Liver (tissue), 9 donors: Measurements from ENCODE around the gene FGF11. TPM values are rescaled to one million over a fixed set of nuclear protein-coding genes. Genes with fewer than 3 reads are reported as not detected.

Source experiments
- DNase-seq: peaks from one replicate; pipeline ENCODE4 v3.0.0-alpha.2; 2017; ENCODE audit warnings: low spot score
- H3K27ac ChIP-seq, 2 donors: one replicate each; pipeline ENCODE4 v1.7.0; 2013; ENCODE audit warnings: inconsistent platforms in 2 of 2, low read length in 2 of 2, control low read depth in 1 of 2, low read depth in 1 of 2, mild to moderate bottlenecking in 1 of 2
- H3K27me3 ChIP-seq, 4 donors: one replicate each; pipeline versions ENCODE4 v1.6.1 to v1.7.0; 2013; ENCODE audit warnings: low read length in 3 of 4, inconsistent platforms in 1 of 4, mild to moderate bottlenecking in 1 of 4, moderate library complexity in 1 of 4; ENCODE audit not compliant: control insufficient read depth in 4 of 4, insufficient read depth in 4 of 4
- H3K36me3 ChIP-seq, 4 donors: one replicate each; pipeline versions ENCODE4 v1.6.1 to v1.7.0; 2013; ENCODE audit warnings: low read length in 3 of 4, mild to moderate bottlenecking in 3 of 4, low read depth in 1 of 4, moderate library complexity in 1 of 4; ENCODE audit not compliant: control insufficient read depth in 4 of 4, insufficient read depth in 3 of 4
- H3K4me1 ChIP-seq, 4 donors: one replicate each; pipeline versions ENCODE4 v1.6.1 to v1.7.0; 2013; ENCODE audit warnings: low read length in 3 of 4, mild to moderate bottlenecking in 3 of 4, moderate library complexity in 1 of 4; ENCODE audit not compliant: control insufficient read depth in 4 of 4, insufficient read depth in 4 of 4
- H3K4me3 ChIP-seq, 3 donors: one replicate each; pipeline versions ENCODE4 v1.6.1 to v1.7.0; 2013; ENCODE audit warnings: low read length in 3 of 3, control low read depth in 1 of 3, low read depth in 1 of 3, mild to moderate bottlenecking in 1 of 3
- H3K9ac ChIP-seq, 2 donors: one replicate each; pipeline ENCODE4 v1.7.0; 2013; ENCODE audit warnings: low read length in 2 of 2, mild to moderate bottlenecking in 2 of 2, moderate library complexity in 2 of 2, control low read depth in 1 of 2, low read depth in 1 of 2
- H3K9me3 ChIP-seq, 4 donors: one replicate each; pipeline versions ENCODE4 v1.6.1 to v1.7.0; 2013; ENCODE audit warnings: low read length in 3 of 4; ENCODE audit not compliant: control insufficient read depth in 4 of 4
- EGR1 ChIP-seq, 2 donors: IDR thresholded peaks; 2 replicates each; pipeline ENCODE4 v1.6.1; 2016 to 2018; ENCODE audit warnings: antibody characterized with exemption in 2 of 2, low read depth in 2 of 2
- FOXA1 ChIP-seq: IDR thresholded peaks from 2 replicates; pipeline ENCODE4 v1.6.1; 2016; ENCODE audit warnings: antibody characterized with exemption
- FOXA2 ChIP-seq: IDR thresholded peaks from 2 replicates; pipeline ENCODE4 v1.6.1; 2016; ENCODE audit warnings: antibody characterized with exemption
- GABPA ChIP-seq, 2 donors: IDR thresholded peaks in 1 of 2; conservative IDR thresholded peaks in 1 of 2; 2 replicates each; pipeline ENCODE4 v1.6.1; 2016; ENCODE audit warnings: antibody characterized with exemption in 2 of 2, mild to moderate bottlenecking in 1 of 2, moderate library complexity in 1 of 2
- HNF4A ChIP-seq, 2 donors: conservative IDR thresholded peaks; 2 replicates each; pipeline ENCODE4 v1.6.1; 2016; ENCODE audit warnings: antibody characterized with exemption in 2 of 2, mild to moderate bottlenecking in 2 of 2
- HNF4G ChIP-seq: IDR thresholded peaks from 2 replicates; pipeline ENCODE4 v1.6.1; 2016; ENCODE audit warnings: antibody characterized with exemption
- JUND ChIP-seq, 2 donors: IDR thresholded peaks; 2 replicates each; pipeline ENCODE4 v1.6.1; 2016; ENCODE audit warnings: antibody characterized with exemption in 2 of 2
- NR2F2 ChIP-seq: IDR thresholded peaks from 2 replicates; pipeline ENCODE4 v1.6.1; 2016; ENCODE audit warnings: antibody characterized with exemption
- SP1 ChIP-seq: IDR thresholded peaks from 2 replicates; pipeline ENCODE4 v1.6.1; 2018; ENCODE audit warnings: antibody characterized with exemption, mild to moderate bottlenecking
- TAF1 ChIP-seq: conservative IDR thresholded peaks from 2 replicates; pipeline ENCODE4 v1.6.1; 2016; ENCODE audit warnings: antibody characterized with exemption, mild to moderate bottlenecking
- YY1 ChIP-seq: IDR thresholded peaks from 2 replicates; pipeline ENCODE4 v1.6.1; 2016; ENCODE audit warnings: antibody characterized with exemption, mild to moderate bottlenecking
- WGBS: extraction: QIAGEN DNeasy Blood & Tissue Kit; methylation state at CpG from one replicate; pipeline ENCODE4 v1.1.7; 2013; 5-methylcytosine and 5-hydroxymethylcytosine counted together
- polyA plus RNA-seq, 2 donors: library from polyadenylated mRNA; stranded (reverse) in 1 of 2; unstranded in 1 of 2; fragments of 200-250 nt in 1 of 2; fragments of >200 nt in 1 of 2; fragmentation: Nextera tagmentation in 1 of 2; extraction: Ambion mirVana in 1 of 2; gene quantifications; one replicate each; pipeline versions ENCODE4 v1.2.1 to v1.2.3, GENCODE V29; 2013 to 2015
- total RNA-seq, 2 donors: library from RNA; depleted of rRNA; stranded (reverse); fragments of >200 nt; gene quantifications; one replicate each; pipeline ENCODE4 v1.2.3, GENCODE V29; 2014
- TF ChIP-seq, protein P1 (sequence below): fragments of 150-350 bp; IDR thresholded peaks from 2 replicates; pipeline ENCODE4 v1.5.1; 2017; ENCODE audit warnings: improper control_type of control experiment, low read depth, low read length; ENCODE audit not compliant: missing input control
- TF ChIP-seq, protein P2 (sequence below): IDR thresholded peaks from 2 replicates; pipeline ENCODE4 v1.6.1; 2016; ENCODE audit warnings: antibody characterized with exemption, mild to moderate bottlenecking
- TF ChIP-seq, protein P3 (sequence below): IDR thresholded peaks from 2 replicates; pipeline ENCODE4 v1.6.1; 2016; ENCODE audit warnings: antibody characterized with exemption
- TF ChIP-seq, protein P4 (sequence below): IDR thresholded peaks from 2 replicates; pipeline ENCODE4 v1.6.1; 2016; ENCODE audit warnings: antibody characterized with exemption
- donor health status: healthy.
- donor health status: healthy.
- donor health status: healthy.
- donor health status: healthy.
- donor health status: healthy.

The FGF11 gene
- total and polyA plus RNA-seq, 4 donors: 0.17 to 0.25 (median 0.20) TPM

DNA sequence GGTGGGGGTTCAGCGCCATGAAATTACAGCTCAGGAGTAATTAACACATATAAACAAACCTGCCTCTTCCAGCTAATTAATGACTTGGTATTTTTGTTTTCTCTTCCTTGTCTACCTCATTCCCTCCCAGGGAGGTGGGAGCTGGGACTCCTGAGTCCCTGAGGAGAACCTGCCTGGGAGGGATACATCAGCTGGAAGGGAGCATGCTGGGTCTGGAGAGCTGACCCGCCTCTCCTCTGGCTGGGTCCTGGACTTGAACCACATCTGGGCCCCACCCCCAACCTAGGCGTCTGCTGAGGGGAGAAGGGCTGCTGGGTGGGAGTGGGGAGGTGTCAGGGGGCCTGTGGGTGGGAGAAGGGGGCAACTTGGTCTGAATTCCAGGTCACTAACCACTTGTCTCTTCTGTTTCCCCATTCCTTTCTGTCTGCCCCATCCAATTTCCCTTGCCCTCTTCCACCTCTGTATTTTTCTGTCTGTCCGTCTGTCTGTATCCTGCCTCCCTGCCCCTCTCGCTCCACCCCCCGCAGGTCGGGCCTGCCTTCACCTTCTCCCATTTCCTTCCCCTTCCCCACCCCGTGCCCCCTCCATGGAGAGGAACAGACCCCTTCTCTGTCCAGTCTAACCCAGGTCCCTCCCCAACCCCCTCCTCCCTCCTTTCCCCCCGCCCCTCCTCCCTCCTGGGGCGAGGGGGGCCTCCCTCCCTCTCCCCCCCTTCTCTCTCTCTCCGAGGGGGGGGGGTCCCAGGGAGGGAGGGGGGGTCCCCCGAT, 31.6 kb upstream of the FGF11 start, which contains the start of gene NLGN2:
NLGN2 (plus strand) TSS at position 361 of the 767 bp plus-strand sequence. CDS start 411 bp downstream, outside the sequence.
- no peaks in the 10 kb centered on the region for H3K9me3 ChIP-seq
- TF ChIP-seq NR2F2 (no peak), YY1 (no peak), TAF1 (no peak), FOXA2 (no peak), HNF4G (no peak), FOXA1 (no peak), EGR1 (IDR thresholded peaks at IDR 0.05; ENCODE audit: low read depth in 2 of 2) (no peak), GABPA (IDR thresholded peaks at IDR 0.05 in 1 of 2, conservative IDR thresholded peaks at IDR 0.05 in 1 of 2) (no peak)
- TF ChIP-seq, protein P1, sequence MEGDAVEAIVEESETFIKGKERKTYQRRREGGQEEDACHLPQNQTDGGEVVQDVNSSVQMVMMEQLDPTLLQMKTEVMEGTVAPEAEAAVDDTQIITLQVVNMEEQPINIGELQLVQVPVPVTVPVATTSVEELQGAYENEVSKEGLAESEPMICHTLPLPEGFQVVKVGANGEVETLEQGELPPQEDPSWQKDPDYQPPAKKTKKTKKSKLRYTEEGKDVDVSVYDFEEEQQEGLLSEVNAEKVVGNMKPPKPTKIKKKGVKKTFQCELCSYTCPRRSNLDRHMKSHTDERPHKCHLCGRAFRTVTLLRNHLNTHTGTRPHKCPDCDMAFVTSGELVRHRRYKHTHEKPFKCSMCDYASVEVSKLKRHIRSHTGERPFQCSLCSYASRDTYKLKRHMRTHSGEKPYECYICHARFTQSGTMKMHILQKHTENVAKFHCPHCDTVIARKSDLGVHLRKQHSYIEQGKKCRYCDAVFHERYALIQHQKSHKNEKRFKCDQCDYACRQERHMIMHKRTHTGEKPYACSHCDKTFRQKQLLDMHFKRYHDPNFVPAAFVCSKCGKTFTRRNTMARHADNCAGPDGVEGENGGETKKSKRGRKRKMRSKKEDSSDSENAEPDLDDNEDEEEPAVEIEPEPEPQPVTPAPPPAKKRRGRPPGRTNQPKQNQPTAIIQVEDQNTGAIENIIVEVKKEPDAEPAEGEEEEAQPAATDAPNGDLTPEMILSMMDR: no peak
- TF ChIP-seq, protein P2, sequence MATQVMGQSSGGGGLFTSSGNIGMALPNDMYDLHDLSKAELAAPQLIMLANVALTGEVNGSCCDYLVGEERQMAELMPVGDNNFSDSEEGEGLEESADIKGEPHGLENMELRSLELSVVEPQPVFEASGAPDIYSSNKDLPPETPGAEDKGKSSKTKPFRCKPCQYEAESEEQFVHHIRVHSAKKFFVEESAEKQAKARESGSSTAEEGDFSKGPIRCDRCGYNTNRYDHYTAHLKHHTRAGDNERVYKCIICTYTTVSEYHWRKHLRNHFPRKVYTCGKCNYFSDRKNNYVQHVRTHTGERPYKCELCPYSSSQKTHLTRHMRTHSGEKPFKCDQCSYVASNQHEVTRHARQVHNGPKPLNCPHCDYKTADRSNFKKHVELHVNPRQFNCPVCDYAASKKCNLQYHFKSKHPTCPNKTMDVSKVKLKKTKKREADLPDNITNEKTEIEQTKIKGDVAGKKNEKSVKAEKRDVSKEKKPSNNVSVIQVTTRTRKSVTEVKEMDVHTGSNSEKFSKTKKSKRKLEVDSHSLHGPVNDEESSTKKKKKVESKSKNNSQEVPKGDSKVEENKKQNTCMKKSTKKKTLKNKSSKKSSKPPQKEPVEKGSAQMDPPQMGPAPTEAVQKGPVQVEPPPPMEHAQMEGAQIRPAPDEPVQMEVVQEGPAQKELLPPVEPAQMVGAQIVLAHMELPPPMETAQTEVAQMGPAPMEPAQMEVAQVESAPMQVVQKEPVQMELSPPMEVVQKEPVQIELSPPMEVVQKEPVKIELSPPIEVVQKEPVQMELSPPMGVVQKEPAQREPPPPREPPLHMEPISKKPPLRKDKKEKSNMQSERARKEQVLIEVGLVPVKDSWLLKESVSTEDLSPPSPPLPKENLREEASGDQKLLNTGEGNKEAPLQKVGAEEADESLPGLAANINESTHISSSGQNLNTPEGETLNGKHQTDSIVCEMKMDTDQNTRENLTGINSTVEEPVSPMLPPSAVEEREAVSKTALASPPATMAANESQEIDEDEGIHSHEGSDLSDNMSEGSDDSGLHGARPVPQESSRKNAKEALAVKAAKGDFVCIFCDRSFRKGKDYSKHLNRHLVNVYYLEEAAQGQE: no peak
- no peak within 1 kb of the TSS for H3K27ac ChIP-seq
- H3K27me3 ChIP-seq: no peaks in the 10 kb centered on the region
- H3K36me3 ChIP-seq: no peaks in the 10 kb centered on the region
- peaks cover 4 to 7% (median 6%) of the 10 kb centered on the region in 4 donors for H3K4me1 ChIP-seq
- H3K4me3 ChIP-seq: no peak within 1 kb of the TSS
- no peak for DNase-seq
- 55% methylated on average over 11 of the region's 12 CpGs for WGBS
- H3K9ac ChIP-seq: no peak within 1 kb of the TSS

DNA sequence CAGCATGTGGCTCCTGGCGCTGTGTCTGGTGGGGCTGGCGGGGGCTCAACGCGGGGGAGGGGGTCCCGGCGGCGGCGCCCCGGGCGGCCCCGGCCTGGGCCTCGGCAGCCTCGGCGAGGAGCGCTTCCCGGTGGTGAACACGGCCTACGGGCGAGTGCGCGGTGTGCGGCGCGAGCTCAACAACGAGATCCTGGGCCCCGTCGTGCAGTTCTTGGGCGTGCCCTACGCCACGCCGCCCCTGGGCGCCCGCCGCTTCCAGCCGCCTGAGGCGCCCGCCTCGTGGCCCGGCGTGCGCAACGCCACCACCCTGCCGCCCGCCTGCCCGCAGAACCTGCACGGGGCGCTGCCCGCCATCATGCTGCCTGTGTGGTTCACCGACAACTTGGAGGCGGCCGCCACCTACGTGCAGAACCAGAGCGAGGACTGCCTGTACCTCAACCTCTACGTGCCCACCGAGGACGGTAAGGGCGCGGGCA, 31.0 kb upstream of the FGF11 start:
- Histone ChIP-seq H3K4me3 (no peak overlapping the region), H3K9ac (no peak overlapping the region), H3K36me3 (no peaks in the 10 kb centered on the region), H3K4me1 (peaks cover 0 to 4% (median under 1%) of the 10 kb centered on the region in 4 donors), H3K9me3 (no peaks in the 10 kb centered on the region), H3K27me3 (no peaks in the 10 kb centered on the region), H3K27ac (no peak overlapping the region)
- no peak for DNase-seq
- WGBS: 73% methylated on average over 58 of the region's 58 CpGs
- TF ChIP-seq YY1 (no peak), EGR1 (IDR thresholded peaks at IDR 0.05; ENCODE audit: low read depth in 2 of 2) (no peak), SP1 (no peak), FOXA1 (no peak), JUND (IDR thresholded peaks at IDR 0.05) (no peak), HNF4A (conservative IDR thresholded peaks at IDR 0.05) (no peak), NR2F2 (no peak), TAF1 (no peak), FOXA2 (no peak), GABPA (IDR thresholded peaks at IDR 0.05 in 1 of 2, conservative IDR thresholded peaks at IDR 0.05 in 1 of 2) (no peak)
- TF ChIP-seq, protein P3, sequence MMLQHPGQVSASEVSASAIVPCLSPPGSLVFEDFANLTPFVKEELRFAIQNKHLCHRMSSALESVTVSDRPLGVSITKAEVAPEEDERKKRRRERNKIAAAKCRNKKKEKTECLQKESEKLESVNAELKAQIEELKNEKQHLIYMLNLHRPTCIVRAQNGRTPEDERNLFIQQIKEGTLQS: no peak
- TF ChIP-seq, protein P4, sequence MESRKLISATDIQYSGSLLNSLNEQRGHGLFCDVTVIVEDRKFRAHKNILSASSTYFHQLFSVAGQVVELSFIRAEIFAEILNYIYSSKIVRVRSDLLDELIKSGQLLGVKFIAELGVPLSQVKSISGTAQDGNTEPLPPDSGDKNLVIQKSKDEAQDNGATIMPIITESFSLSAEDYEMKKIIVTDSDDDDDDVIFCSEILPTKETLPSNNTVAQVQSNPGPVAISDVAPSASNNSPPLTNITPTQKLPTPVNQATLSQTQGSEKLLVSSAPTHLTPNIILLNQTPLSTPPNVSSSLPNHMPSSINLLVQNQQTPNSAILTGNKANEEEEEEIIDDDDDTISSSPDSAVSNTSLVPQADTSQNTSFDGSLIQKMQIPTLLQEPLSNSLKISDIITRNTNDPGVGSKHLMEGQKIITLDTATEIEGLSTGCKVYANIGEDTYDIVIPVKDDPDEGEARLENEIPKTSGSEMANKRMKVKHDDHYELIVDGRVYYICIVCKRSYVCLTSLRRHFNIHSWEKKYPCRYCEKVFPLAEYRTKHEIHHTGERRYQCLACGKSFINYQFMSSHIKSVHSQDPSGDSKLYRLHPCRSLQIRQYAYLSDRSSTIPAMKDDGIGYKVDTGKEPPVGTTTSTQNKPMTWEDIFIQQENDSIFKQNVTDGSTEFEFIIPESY: no peak
- TF ChIP-seq, protein P1: no peak
